ENCODE data around the gene FAM217A. TPM values are rescaled to one million over a fixed set of nuclear protein-coding genes. Genes with fewer than 3 reads are reported as not detected.

FAM217A gene
- total RNA-seq, 1 donor from 2014 or later: not detected

DNA sequence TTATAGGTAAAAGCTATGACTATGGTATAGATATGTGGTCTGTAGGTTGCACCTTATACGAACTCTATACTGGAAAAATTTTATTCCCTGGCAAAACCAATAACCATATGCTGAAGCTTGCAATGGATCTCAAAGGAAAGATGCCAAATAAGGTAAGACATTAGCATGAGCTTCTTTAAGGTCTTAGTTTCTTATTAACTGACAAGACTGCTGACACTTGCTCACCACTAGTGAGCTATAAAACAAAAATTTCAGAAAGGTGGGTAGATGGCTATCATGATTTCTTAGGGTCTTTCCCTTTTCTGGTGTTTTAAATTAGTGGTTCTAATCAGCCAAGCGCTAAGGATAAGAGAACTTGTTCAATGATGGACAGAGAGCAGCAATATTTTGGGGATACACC lies 21.9 kb downstream of the FAM217A start:
- no peaks in the 10 kb centered on the region for H3K4me1 ChIP-seq
- no peak overlapping the region for H3K27ac ChIP-seq
- H3K36me3 ChIP-seq: peaks cover 3 to 81% of the 10 kb centered on the region in 2 donors
- DNase-seq (ENCODE audit: extremely low spot score in 2 of 2): no peak
- no peaks in the 10 kb centered on the region for H3K27me3 ChIP-seq
- no peaks in the 10 kb centered on the region for H3K9me3 ChIP-seq
- intact Hi-C loops (cut with DNase I): loop anchor here (10.0 kb wide), 1 partner anchor 98 kb away; no protein-coding TSS in a partner anchor
- TF ChIP-seq POLR2A (IDR thresholded peaks at IDR 0.05) (no peak), POLR2AphosphoS5 (IDR thresholded peaks at IDR 0.05; ENCODE audit: insufficient read depth in 1 of 2, low read depth in 1 of 2) (no peak)
- TF ChIP-seq, protein P1, sequence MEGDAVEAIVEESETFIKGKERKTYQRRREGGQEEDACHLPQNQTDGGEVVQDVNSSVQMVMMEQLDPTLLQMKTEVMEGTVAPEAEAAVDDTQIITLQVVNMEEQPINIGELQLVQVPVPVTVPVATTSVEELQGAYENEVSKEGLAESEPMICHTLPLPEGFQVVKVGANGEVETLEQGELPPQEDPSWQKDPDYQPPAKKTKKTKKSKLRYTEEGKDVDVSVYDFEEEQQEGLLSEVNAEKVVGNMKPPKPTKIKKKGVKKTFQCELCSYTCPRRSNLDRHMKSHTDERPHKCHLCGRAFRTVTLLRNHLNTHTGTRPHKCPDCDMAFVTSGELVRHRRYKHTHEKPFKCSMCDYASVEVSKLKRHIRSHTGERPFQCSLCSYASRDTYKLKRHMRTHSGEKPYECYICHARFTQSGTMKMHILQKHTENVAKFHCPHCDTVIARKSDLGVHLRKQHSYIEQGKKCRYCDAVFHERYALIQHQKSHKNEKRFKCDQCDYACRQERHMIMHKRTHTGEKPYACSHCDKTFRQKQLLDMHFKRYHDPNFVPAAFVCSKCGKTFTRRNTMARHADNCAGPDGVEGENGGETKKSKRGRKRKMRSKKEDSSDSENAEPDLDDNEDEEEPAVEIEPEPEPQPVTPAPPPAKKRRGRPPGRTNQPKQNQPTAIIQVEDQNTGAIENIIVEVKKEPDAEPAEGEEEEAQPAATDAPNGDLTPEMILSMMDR (IDR thresholded peaks at IDR 0.05): no peak
- H3K4me3 ChIP-seq: no peak overlapping the region

DNA sequence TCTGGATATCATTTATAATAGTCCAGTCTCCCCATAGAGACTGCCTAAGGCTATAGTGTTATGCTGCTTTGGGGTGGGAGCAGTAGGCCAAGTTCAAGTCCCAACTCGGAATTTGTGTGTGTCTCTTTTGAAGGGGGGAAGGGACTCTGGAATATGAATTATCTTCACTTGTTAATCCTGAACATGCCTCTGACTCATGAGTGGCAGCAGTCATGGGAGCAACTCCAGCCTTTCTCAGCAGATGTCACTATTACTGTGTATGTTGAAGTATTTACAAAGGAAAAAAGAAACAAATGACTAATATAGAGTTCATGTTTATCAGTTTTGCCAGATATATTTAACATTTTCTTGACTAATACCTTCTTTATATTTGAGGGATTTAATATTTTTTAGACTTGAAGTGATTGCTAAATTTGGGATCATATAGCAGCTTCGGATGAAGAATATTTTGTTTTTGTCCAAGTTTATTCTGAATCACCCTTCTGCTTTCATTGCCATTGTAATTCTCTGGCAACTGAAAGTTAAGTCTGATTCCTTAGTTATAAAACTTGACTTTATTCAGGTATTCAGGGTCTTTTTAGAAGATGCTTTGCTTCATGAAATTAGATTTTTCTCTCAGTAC lies 23.4 kb downstream of the FAM217A start:
- Histone ChIP-seq H3K4me3 (no peak overlapping the region), H3K4me1 (no peaks in the 10 kb centered on the region), H3K36me3 (peaks cover 3 to 83% of the 10 kb centered on the region in 2 donors), H3K27ac (no peak overlapping the region), H3K27me3 (no peaks in the 10 kb centered on the region), H3K9me3 (no peaks in the 10 kb centered on the region)
- no peak for TF ChIP-seq POLR2A (IDR thresholded peaks at IDR 0.05)
- no peak for TF ChIP-seq POLR2AphosphoS5 (IDR thresholded peaks at IDR 0.05; ENCODE audit: insufficient read depth in 1 of 2, low read depth in 1 of 2)
- TF ChIP-seq, protein P1 (IDR thresholded peaks at IDR 0.05): no peak
- no peak for DNase-seq (ENCODE audit: extremely low spot score in 2 of 2)
- intact Hi-C loops (cut with DNase I): loop anchor here (10.0 kb wide), 1 partner anchor 99 kb away; no protein-coding TSS in a partner anchor

DNA sequence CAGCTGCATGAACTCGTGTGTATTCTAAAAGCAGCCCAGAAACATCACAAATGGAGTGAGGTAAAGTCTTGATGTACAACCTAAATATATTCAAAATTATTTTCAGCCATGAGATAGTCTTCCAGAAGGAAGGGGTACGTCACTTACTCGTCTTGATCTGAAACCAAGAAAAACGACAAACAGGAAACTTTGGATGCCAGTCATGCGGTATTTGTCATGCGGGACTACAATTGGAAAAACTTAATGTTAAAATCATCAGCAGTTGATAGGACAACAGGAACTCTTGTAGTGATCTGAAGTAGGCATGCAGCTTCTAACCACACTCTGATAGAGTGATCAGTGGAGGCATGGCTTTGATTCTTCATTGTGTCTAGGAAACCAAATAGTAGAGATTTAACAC lies 29.7 kb downstream of the FAM217A start:
- Histone ChIP-seq H3K4me1 (no peaks in the 10 kb centered on the region), H3K4me3 (no peak overlapping the region), H3K27ac (no peak overlapping the region), H3K36me3 (peaks cover 3 to 88% of the 10 kb centered on the region in 2 donors), H3K27me3 (no peaks in the 10 kb centered on the region), H3K9me3 (no peaks in the 10 kb centered on the region)
- TF ChIP-seq POLR2AphosphoS5 (IDR thresholded peaks at IDR 0.05; ENCODE audit: insufficient read depth in 1 of 2, low read depth in 1 of 2) (no peak), POLR2A (IDR thresholded peaks at IDR 0.05) (no peak)
- TF ChIP-seq, protein P1 (IDR thresholded peaks at IDR 0.05): no peak
- DNase-seq (ENCODE audit: extremely low spot score in 2 of 2): no peak
- intact Hi-C loops (cut with DNase I): no loop called here

DNA sequence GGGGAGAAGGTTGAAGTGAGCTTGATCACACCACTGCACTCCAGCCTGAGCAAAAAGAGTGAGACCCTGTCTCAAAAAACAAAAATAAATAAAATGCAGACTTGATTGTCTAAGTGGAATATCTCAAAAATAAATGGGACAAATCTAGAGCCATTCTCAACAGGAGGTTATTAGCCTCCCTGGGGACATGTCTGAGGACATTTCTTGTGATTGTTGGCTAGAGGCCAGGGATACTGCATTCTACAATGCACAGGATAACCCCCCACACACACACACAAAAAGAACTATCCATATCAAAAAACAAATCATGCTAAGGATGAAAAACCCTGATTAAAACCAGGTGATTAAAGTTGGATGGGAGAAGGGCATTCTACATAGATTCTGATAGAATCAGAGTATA lies 37.5 kb downstream of the FAM217A start:
- H3K27me3 ChIP-seq: no peaks in the 10 kb centered on the region
- H3K36me3 ChIP-seq: peaks cover 0 to 80% of the 10 kb centered on the region in 2 donors
- no peak for DNase-seq (ENCODE audit: extremely low spot score in 2 of 2)
- TF ChIP-seq POLR2AphosphoS5 (IDR thresholded peaks at IDR 0.05; ENCODE audit: insufficient read depth in 1 of 2, low read depth in 1 of 2) (no peak), POLR2A (IDR thresholded peaks at IDR 0.05) (no peak)
- intact Hi-C loops (cut with DNase I): no loop called here
- H3K4me1 ChIP-seq: no peaks in the 10 kb centered on the region
- no peak overlapping the region for H3K4me3 ChIP-seq
- no peak overlapping the region for H3K27ac ChIP-seq
- H3K9me3 ChIP-seq: no peaks in the 10 kb centered on the region

DNA sequence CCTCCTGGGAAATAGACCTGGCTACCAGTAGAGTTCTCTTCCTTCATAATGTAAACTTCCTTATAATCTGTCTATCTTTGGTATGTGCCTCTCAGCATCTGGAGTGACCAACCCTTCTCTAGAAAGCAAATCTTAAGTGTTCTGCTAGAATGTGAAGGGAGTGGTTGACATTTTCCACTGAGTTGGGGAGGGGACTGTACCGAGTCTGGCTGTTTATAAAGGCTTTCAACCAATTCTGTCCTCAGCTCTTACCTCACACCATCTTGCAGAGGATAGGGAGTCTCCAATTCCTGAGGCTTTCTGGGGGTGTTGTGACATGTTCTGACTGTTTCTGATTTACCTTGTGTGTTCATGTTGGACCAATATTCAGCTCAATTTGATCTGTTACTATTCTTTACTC lies 39.6 kb downstream of the FAM217A start:
- intact Hi-C loops (cut with DNase I): no loop called here
- DNase-seq (ENCODE audit: extremely low spot score in 2 of 2): no peak
- H3K27ac ChIP-seq: no peak overlapping the region
- no peaks in the 10 kb centered on the region for H3K9me3 ChIP-seq
- peaks cover 0 to 63% of the 10 kb centered on the region in 2 donors for H3K36me3 ChIP-seq
- no peaks in the 10 kb centered on the region for H3K27me3 ChIP-seq
- H3K4me1 ChIP-seq: no peaks in the 10 kb centered on the region
- no peak for TF ChIP-seq POLR2A (IDR thresholded peaks at IDR 0.05)
- TF ChIP-seq, protein P1 (IDR thresholded peaks at IDR 0.05): no peak
- no peak for TF ChIP-seq POLR2AphosphoS5 (IDR thresholded peaks at IDR 0.05; ENCODE audit: insufficient read depth in 1 of 2, low read depth in 1 of 2)
- H3K4me3 ChIP-seq: no peak overlapping the region

Measured in vagina (tissue), 2 donors.